Ovary (tissue), 3 donors: Measurements from ENCODE around the gene BARHL1.

ENCODE experiments used
- POLR2A ChIP-seq: fragments of 450-650 bp; IDR thresholded peaks from one replicate; pipeline ENCODE4 v1.6.1; 2017; ENCODE audit warnings: antibody characterized with exemption, mild to moderate bottlenecking, moderate library complexity
- TF ChIP-seq, protein P1 (sequence below), 3 donors: fragments of 450-650 bp in 2 of 3; fragments of 200-600 bp in 1 of 3; IDR thresholded peaks; one replicate each; pipeline versions ENCODE4 v1.5.1 to v1.8.0; 2016 to 2022; ENCODE audit warnings: antibody characterized with exemption in 3 of 3, mild to moderate bottlenecking in 1 of 3
- donor health status: DM: no; HTN: no; CAD: no.

DNA sequence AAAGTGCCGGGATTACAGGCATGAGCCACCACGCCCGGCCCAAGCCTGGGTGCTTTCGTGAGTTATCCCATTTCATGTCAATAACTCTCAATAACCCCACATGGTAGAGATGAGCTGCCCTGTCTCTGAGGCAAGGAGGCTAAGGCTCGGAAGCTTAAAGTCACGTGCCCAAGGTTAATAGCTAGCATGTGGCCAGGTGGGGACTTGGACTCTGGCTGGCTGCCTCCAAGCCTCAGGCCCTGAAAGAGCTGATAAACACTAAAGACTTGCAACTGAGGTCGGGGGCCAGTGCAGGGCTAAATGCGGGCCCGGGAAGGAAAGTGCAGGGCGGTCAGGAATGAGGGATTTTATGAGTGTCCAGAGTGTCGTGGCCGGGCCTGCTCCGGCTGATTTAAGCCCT, 30.9 kb upstream of the BARHL1 start:
- no peak for TF ChIP-seq POLR2A
- TF ChIP-seq, protein P1, sequence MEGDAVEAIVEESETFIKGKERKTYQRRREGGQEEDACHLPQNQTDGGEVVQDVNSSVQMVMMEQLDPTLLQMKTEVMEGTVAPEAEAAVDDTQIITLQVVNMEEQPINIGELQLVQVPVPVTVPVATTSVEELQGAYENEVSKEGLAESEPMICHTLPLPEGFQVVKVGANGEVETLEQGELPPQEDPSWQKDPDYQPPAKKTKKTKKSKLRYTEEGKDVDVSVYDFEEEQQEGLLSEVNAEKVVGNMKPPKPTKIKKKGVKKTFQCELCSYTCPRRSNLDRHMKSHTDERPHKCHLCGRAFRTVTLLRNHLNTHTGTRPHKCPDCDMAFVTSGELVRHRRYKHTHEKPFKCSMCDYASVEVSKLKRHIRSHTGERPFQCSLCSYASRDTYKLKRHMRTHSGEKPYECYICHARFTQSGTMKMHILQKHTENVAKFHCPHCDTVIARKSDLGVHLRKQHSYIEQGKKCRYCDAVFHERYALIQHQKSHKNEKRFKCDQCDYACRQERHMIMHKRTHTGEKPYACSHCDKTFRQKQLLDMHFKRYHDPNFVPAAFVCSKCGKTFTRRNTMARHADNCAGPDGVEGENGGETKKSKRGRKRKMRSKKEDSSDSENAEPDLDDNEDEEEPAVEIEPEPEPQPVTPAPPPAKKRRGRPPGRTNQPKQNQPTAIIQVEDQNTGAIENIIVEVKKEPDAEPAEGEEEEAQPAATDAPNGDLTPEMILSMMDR (IDR thresholded peaks at IDR 0.05) = no peak
